GM20000 (cell line): ENCODE results near the gene CLTCL1.

Experiments used
- DNase-seq: peaks from one replicate; pipeline ENCODE4 v3.0.0; 2012; ENCODE audit warnings: low spot score
- CTCF ChIP-seq: IDR thresholded peaks from 2 replicates; pipeline ENCODE4 v1.5.1; 2012; ENCODE audit warnings: mild to moderate bottlenecking, control low read depth; ENCODE audit errors: extremely low read depth, missing control alignments

CLTCL1 gene

GRCh38 chr22:19304547-19304946, 13.0 kb upstream of the CLTCL1 start:
- DNase-seq = no peak
- no peak for TF ChIP-seq CTCF

- DNase-seq = no peak
Observed at GRCh38 chr22:19303785-19304184, 12.3 kb upstream of the CLTCL1 start.

GRCh38 chr22:19295733-19296132, 4.2 kb upstream of the CLTCL1 start:
- no peak for TF ChIP-seq CTCF
- no peak for DNase-seq

More at GRCh38 chr22:19303785-19304184, 12.3 kb upstream of the CLTCL1 start:
- TF ChIP-seq CTCF = no peak

- TF ChIP-seq CTCF = no peak
- DNase-seq = no peak
Observed at GRCh38 chr22:19292458-19293230, 1.1 kb upstream of the CLTCL1 start.

- peak; percentile 25 for DNase-seq
- no peak for TF ChIP-seq CTCF
Observed at GRCh38 chr22:19291218-19291579, 320 bp downstream of the CLTCL1 start.

GRCh38 chr22:19290400-19291217, 910 bp downstream of the CLTCL1 start:
- no peak for DNase-seq

More at GRCh38 chr22:19290400-19291217, 910 bp downstream of the CLTCL1 start:
- no peak for TF ChIP-seq CTCF
